Measurements from ENCODE around the gene TECPR2. TPM values are rescaled to one million over a fixed set of nuclear protein-coding genes. Genes with fewer than 3 reads are reported as not detected.

TECPR2 gene
- total RNA-seq, 1 donor from 2014 or later = 5.1 TPM

DNA sequence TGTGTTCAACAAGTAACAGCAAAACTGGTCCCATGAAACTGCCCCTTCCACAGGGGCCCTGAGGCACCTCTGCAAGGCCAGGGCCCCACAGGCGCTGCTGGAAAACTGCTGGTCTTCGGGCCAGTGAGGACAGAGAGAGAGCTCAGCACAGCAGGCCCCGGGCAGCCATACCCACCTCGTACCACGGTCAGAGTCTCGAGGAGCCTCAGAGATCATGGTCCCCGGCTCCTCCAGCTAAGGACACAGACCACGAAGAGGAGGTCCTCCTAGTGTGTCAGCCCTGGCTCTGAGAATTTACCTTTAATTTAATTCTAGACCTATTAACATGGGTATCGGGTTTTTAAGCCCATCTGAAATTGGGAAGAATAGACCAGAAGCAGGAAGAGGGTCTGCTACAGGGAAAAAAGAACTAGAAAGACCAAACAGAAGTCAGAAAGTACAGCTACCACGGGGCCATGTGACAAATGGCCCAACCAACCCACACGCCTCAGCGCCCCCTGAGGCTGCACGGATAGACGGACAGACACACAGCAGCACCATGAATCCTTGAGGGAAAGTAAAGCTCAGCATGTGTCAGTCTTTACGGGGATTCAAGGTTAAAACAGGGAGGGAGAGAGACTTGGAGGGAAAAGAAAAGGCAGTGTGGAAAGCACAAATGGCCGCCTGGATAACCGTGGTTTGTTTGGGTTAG, 123.9 kb downstream of the TECPR2 start:
- DNase-seq (ENCODE audit: low read depth) = no peak
- TF ChIP-seq, protein P1, sequence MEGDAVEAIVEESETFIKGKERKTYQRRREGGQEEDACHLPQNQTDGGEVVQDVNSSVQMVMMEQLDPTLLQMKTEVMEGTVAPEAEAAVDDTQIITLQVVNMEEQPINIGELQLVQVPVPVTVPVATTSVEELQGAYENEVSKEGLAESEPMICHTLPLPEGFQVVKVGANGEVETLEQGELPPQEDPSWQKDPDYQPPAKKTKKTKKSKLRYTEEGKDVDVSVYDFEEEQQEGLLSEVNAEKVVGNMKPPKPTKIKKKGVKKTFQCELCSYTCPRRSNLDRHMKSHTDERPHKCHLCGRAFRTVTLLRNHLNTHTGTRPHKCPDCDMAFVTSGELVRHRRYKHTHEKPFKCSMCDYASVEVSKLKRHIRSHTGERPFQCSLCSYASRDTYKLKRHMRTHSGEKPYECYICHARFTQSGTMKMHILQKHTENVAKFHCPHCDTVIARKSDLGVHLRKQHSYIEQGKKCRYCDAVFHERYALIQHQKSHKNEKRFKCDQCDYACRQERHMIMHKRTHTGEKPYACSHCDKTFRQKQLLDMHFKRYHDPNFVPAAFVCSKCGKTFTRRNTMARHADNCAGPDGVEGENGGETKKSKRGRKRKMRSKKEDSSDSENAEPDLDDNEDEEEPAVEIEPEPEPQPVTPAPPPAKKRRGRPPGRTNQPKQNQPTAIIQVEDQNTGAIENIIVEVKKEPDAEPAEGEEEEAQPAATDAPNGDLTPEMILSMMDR (conservative IDR thresholded peaks at IDR 0.05; ENCODE audit: low read depth, low read length) = no peak

DNA sequence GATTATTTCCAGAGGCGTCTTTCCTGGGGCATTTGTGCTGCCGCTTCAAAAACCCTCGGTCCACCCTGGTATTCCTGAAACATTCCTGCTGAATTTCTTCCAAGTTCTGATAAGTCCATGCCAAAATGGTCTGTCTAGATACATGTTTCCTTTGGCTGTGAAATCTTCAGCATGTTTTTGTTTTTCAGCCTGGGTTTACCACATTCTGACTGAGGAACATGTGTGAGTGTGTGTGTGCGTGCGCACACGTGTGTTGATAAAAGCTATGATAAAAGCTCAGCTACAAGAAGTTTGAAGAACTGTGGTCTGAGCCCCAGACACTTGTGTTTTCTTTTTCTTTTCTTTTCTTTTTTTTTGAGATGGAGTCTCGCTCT, 124.5 kb downstream of the TECPR2 start:
- no peak overlapping the region for H3K4me3 ChIP-seq (ENCODE audit: low read depth, low read length)
- TF ChIP-seq, protein P1 (conservative IDR thresholded peaks at IDR 0.05; ENCODE audit: low read depth, low read length) = no peak
- DNase-seq (ENCODE audit: low read depth) = no peak

More for the DNA sequence above, 123.9 kb downstream of the TECPR2 start:
- no peak overlapping the region for H3K4me3 ChIP-seq (ENCODE audit: low read depth, low read length)

DNA sequence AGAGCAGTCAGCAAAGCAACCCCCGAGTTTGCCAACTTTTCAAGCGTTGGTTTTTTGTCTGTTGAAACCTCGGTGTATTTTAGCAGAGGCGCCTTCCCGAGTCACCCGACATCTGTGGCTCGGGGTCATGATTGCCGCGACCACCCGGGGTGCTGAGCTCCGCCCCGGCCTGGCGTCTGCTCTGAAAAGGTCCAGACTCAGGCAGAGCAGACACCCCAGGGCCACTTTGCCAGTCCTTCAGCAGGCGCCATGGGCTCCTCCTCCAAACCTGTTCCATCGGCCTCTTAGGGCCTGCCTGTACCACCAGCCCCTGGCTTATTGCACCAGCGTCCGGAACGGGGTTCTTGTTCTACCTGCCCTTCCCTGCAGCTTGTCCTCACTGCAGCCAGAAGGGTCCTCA, 127.7 kb downstream of the TECPR2 start:
- TF ChIP-seq, protein P1 (conservative IDR thresholded peaks at IDR 0.05; ENCODE audit: low read depth, low read length) = no peak

DNA sequence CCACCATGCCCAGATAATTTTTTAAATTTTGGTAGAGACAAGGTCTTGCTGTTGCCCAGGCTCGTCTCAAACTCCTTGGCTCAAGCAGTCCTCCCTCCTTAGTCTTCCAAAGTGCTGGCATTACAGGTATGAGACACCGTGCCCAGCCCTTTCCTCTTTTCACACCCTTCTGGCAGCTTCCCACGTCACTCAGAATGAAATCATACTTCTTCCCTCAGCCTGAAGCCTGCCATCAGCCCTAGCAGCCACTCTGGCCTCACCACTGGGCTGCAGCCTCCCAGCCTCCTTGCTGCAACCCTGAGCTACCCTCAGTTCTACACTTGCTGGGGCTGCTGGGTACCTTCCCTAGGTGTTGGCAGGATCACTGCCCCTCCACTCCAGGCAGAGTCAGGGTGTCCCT, 128.6 kb downstream of the TECPR2 start:
- TF ChIP-seq, protein P1 (conservative IDR thresholded peaks at IDR 0.05; ENCODE audit: low read depth, low read length) = no peak
- no peak for DNase-seq (ENCODE audit: low read depth)
- no peak overlapping the region for H3K4me3 ChIP-seq (ENCODE audit: low read depth, low read length)

More for the DNA sequence above, 127.7 kb downstream of the TECPR2 start:
- no peak for DNase-seq (ENCODE audit: low read depth)
- H3K4me3 ChIP-seq (ENCODE audit: low read depth, low read length) = no peak overlapping the region

DNA sequence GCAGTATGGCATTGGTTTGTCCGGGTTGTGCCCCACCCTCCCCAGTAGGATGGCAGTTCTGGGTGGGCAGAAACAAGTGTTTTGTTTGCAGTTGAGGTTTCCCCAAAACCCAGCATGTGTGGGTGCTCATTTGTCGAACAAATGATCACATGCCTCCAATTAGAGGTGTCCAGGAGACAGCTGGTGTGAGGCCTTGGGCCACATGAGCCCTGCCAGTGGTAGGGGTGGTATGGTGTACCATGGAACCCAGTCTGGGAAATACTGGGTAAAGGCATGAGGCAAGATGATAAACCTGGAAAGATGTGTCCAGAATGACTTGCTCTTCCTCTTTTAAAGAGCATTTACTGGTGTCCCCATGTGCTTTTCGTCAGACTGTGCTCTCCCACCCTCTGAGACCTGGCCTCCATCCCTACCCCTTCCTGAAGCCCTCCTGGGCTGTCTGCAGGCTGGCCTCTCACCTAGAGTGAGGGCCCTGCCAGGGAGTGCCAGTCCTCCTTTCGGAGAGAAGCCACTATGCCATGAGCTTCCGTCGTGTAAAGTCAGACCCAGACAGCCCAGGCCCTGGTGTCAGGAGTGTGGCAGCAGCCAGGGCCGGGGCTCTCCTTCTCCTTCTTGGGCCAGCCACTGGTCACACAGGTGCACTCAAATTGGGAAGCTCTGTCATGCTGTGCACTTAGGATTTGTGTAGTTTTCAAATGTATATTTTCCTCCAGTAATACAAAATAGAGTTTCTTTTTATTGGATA, 129.2 kb downstream of the TECPR2 start:
- TF ChIP-seq, protein P1 (conservative IDR thresholded peaks at IDR 0.05; ENCODE audit: low read depth, low read length) = no peak
- DNase-seq (ENCODE audit: low read depth) = no peak
- H3K4me3 ChIP-seq (ENCODE audit: low read depth, low read length) = no peak overlapping the region

DNA sequence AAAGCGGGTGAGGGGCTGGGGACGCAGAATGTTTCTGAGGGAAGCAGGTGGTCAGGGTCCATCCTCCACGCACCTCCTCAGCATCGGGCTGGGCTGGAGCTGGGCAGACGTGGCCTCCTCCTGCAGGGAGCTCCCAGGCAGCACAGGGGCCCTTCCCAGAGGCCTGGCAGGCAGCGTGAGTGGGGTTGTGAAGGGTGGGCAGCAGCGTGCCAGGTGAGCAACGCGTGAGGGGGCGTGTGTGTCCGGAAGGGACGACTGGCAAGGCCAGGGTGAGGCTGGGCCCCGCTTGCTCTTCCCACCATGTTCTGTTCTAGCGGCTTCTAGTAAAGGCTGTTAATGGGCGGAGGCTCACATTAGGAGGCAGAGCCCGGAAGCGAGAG, 129.8 kb downstream of the TECPR2 start:
- no peak for DNase-seq (ENCODE audit: low read depth)
- no peak overlapping the region for H3K4me3 ChIP-seq (ENCODE audit: low read depth, low read length)
- TF ChIP-seq, protein P1 (conservative IDR thresholded peaks at IDR 0.05; ENCODE audit: low read depth, low read length) = no peak

Data from epithelial cell of proximal tubule (primary cell).